IPS DF 4.7 (cell line): ENCODE measurements around the gene CREB1.

Experiments used
- DNase-seq: peaks from one replicate; pipeline ENCODE4 v3.0.0-alpha.2; 2013; ENCODE audit warnings: low spot score; ENCODE audit errors: extremely low read depth

Gene CREB1

GRCh38 chr2:207540431-207540830 is 10.7 kb downstream of the CREB1 start:
- DNase-seq, result no peak

DNA sequence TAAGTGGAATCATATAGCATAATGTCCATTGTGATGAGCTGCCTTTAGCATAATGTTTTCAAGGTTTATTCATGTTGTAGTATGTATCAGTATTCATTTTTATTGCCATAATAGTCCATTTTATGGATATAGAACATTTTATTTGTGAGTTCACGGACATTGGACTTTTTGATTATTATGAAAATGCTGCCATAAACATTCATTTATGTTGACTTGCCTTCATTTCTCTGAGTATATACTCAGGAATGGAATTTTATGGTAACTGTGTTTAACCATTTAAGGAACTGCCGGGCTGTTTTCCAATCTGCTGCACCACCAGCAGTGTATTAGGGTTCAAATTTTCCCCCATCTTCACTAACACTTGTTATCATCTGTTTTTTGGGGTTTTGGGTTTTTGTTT is 12.2 kb downstream of the CREB1 start:
- no peak for DNase-seq

- no peak for DNase-seq
Observed at GRCh38 chr2:207543272-207543671, 13.5 kb downstream of the CREB1 start.

GRCh38 chr2:207546822-207547221 is 17.1 kb downstream of the CREB1 start:
- DNase-seq, result no peak

DNA sequence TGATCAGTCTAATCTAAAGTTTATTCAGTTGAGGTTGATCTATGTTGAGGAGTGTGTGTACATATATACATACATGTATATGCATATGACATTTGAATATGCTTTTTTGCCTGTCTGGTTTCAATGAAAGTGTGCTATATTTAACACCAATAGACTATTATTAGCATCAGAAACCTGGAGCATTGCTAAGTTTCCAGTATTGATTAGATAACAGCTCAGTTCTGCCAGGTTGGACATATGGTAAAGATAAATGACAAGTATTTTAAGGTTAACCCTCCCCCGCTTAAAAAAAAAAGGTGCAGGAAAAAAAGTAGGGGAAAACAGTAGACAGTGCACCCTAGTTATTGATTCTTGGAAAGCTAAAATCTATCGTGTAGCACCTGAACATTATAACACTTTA is 19.4 kb downstream of the CREB1 start:
- DNase-seq, result no peak

DNA sequence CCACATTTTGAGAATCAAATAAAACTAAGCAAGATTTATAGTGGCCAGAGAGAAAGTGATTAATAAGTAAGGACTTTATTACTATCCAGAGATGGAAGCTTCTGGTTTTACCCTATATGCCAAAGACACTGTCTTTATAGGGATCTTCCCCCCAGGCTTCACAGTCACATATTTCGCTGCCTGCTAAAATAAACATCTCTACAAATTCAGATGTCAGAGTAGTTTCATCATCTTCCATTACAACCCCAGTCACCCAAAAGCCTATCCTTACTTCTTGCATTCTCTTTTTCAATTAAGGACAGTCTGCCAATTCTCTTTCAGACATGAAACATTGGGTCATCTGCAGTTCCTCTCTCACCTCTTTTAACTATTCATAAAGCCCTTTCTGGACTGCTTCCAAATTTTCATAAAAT is 28.3 kb downstream of the CREB1 start:
- no peak for DNase-seq

DNA sequence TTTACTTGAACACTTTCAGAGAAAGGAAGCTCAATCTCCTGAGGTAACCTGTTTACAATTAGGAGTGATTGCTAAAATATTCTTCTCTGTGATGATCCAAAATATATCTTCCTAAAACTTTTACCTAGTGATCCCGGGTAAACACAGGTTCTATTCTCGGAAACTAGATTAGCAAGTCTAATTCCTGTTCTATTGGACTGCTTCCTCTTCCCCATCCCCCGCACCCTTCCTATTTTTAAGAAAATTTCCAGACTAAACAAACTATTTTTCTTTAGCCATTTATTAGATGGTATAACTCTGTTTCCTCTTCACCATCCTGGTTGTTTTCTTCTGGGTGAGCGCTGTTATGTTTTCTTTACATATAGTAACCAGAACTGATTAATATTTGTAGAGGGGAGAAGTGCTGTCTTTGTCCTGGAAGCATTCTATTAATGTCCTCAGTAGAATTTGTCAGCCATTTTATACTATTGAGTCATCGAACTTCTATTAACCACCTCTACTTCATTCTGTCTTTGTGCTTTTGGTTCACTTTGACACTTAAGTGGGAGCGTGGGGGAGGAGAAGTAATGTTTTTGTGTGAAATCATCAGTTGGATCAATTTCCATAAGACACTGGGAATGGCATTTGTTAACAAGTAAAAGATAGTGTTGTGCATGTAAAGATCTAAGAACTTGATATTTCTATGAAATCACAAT is 31.8 kb downstream of the CREB1 start:
- DNase-seq, result no peak

DNA sequence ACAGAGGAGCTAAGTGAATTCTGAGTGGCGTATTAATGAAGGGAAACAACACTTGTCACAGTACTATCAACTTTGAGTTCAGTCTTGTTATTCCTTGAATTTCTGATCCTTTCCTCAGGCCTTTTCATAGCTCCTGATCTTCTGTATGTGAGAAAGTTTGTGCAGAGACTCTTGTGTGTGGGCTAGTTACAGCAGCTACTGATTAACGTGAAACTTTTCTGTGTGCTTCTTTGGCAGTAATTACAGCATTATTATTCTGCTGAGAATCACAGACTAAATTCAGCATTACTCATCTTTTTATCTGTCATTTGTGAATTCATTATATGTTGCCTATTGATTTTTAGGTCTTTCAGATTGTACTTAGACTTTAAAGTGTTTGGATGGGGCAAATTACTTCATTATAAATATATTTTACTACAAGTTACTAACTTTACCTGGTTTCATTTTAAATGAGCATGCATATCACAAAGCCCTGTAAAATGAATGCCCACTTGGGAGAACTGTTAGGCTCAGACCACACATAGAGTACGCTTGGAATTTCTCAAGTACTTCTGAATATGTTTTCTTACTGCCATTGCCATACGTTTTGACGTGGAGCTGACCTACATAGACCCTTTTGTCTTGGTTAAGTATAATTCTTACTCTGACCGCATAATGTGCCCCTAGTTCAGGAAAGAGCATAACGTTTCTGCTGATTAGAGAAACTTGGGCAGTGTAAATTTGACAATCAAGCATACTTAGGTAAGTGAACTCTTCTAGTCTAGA is 36.2 kb downstream of the CREB1 start:
- DNase-seq, result no peak

DNA sequence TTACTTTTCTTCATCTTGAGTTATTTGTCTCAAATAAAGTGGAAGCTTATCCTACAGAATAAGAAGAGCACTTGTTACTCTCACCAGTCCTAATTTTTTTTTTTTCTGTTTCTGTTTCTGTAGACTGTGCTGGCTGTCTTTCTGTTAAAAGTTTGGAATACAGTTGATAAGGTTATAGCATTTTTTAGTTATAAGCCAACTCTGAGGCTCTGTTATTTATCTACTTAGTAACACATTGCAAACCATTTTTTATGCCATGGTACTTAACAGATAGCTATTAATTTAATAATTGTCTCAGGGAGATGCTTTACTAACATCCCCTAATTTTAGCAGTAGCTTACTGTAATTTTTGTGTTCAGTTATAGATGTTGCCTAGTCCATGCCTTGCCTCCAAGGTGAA is 37.9 kb downstream of the CREB1 start:
- no peak for DNase-seq

- DNase-seq, result no peak
Observed at GRCh38 chr2:207571370-207571769, 41.6 kb downstream of the CREB1 start.

GRCh38 chr2:207584952-207585351 is 55.2 kb downstream of the CREB1 start:
- DNase-seq, result no peak

- no peak for DNase-seq
Observed at GRCh38 chr2:207587305-207587704, 57.5 kb downstream of the CREB1 start.

GRCh38 chr2:207589143-207589542 is 59.4 kb downstream of the CREB1 start:
- no peak for DNase-seq

GRCh38 chr2:207593277-207593676 is 63.5 kb downstream of the CREB1 start:
- no peak for DNase-seq

- no peak for DNase-seq
Observed at GRCh38 chr2:207594264-207594663, 64.5 kb downstream of the CREB1 start.

- DNase-seq, result no peak
Observed at GRCh38 chr2:207594731-207595130, 65.0 kb downstream of the CREB1 start.

- DNase-seq, result no peak
Observed at GRCh38 chr2:207599636-207600035, 69.9 kb downstream of the CREB1 start.

GRCh38 chr2:207600231-207600630 is 70.5 kb downstream of the CREB1 start:
- no peak for DNase-seq

DNA sequence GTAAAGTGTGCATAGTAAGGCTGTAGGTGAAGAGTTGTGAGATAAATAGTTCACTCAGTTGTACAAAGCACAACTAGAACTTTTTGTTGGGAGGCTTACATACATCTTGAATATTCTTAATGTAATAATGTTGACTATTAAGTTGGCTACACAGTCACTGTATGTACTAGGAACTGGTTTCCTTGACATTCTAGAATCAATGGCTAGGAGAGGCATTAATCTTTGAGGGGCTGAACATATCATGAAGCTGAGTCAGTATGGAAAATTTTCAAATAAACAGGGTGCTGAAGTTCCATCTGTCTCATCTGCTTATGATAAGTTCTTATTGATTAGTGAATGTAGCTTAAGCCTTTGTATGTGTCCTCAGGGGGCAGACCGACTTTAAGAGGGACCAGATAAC is 72.0 kb downstream of the CREB1 start:
- no peak for DNase-seq

DNA sequence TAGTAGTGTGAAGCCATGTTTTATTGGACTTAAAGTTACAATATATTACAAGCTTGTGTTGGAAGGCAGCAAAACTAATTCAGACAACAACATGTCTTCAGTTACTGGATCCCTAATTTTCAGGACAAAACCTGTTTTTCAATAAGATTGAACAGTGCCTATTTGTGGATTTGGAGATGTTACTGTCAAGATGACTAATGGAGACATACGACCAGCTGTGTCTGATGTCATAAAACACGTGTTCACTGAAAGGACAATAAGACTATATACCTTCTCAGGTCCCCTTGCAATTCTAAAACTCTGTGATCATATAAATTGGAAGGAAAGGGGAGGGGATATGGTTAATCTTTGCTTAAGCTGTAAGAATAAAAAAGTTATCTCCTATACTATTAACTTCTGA is 73.7 kb downstream of the CREB1 start:
- no peak for DNase-seq

DNA sequence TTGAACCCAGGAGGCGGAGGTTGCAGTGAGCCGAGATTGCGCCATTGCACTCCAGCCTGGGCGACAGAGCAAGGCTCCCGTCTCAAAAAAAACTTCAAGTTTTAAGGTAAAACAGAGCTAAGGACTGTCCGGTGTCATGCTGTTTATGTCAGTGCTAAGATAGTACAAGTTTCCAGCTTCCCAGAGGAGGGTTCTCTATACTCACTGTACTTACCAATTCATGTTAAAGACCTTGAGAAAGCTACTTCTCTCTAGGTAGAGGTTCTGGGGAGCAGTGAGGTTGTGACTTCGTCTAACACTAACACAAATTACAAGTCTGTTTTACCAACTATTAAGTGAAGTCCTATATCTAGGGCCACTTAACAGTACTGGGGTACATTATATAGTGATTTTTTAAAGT is 76.6 kb downstream of the CREB1 start:
- no peak for DNase-seq

DNA sequence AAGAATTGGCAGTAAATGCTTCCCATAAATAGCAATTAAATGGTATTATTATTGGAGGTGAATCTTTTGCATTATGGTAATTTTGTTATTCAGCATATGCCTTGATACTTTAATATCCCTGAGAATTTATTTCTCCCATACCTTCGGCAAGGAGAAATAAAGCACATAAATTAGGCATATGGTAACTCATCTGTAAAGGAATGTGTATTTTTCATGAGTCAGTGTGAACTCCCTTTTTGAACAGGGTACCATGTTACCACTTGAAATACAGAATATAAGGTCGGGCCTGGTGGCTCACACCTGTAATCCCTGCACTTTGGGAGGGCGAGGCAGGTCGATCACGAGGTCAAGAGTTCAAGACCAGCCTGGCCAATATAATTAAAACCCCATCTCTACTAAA is 77.1 kb downstream of the CREB1 start:
- no peak for DNase-seq

GRCh38 chr2:207612714-207613113 is 83.0 kb downstream of the CREB1 start:
- DNase-seq, result no peak
